Measurements from ENCODE around the gene GCK. TPM values are rescaled to one million over a fixed set of nuclear protein-coding genes. Genes with fewer than 3 reads are reported as not detected.

The GCK gene
- not detected for total RNA-seq

DNA sequence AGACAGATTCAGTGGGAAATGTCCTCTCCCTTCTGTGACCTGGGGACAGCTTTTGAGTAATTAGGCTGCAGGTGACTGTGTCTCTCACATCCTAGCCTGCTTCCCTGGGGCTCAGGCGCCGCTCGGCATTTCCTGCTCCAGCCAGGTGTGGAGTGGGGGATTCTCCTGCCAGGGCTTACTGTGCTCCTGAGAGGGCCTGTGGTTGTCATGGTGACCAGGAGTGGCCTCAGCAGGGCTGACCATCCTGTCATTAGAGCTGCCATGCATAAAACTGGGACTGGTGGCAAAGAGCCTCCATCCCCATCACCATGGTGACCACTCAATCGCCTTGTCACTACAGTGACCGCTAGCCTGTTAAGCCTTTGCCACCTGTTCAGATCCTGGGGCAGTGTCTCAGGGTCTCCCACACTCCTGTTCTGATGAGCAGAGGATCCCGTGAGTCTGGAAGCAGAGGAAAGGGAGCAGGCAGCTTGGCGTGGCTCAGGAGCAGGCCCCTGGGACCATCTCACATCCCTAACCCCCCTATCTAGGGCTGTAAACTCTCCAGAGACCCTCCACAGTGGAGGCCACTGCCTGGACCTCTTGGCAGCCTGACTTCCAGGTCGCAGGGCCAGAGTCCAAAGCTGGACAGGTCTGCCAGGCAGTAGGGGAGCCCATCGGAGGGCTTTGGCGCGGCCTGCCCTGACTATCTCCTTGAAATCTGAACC lies at the start of gene GCK:
GCK (minus strand) TSS at position 154 of the 707 bp plus-strand sequence. CDS start 486 bp downstream, outside the sequence.
- DNase-seq, result no peak

DNA sequence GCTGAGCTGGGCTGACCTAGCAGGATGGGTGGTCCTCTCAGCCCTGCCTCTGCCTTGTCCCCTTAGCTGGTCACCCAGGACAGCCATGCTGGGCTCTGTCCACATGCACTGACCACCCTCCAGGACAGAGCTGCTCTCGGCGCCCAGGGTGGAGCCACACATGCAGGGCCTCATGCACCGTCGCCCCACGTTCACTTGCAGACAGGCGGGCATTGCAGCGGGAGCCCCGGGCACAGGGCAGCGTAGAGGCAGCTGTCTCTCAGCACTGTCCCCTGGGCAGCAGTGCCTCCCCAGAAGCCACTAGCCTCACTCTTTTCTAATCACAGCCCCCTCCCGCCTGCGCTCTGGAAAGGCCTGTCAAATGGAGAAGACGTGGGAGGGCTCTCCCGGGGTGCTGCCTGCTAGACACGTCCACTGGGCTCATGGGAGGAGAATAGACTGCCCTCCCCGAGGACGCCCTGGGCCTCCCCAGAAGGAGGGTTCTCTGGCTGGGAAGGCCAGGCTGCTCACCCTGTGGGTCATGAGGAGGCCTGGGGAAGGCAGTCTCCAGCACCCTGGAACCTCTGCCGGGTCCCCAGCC lies 49.0 kb upstream of the GCK start:
- no peak for DNase-seq

DNA sequence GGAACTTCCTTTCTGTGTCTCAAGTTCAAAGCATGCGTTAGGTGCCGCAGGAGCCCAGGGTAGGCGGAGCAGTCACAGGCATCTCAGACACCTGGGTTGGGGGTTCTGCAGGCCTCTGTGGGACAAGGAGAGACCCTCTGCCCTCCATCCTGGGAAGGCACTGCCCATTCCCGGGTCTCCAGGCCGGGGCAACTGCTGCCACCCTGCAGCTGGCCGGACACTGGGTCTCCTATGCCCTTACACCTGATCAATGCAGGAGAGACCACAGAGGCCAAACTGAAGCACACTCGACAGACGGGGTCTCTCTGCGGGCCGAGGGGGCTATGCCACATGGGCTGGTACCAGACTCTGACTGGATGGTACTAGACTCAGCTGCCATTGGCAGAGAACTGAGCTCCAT lies 48.5 kb upstream of the GCK start:
- no peak for DNase-seq

DNA sequence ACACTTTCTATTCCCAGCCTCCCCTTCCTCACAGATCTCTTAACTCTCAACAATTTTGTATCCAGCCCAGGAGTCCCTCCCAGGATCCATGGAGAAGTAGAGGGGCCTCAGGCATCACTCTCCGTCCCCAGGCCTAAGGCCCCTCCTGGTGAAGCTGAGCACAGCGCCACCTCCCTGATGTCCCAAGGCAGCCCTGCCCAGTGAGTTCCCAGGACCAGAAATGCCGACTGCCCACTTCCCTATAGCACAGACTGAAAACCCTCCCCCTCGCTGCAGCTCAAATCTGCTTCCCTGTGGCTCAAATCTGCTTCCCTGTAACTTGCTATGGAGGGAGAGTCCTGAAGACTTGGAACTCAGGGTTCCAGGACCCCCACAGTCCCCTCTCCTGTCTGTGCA lies 47.1 kb upstream of the GCK start:
- no peak for DNase-seq

DNA sequence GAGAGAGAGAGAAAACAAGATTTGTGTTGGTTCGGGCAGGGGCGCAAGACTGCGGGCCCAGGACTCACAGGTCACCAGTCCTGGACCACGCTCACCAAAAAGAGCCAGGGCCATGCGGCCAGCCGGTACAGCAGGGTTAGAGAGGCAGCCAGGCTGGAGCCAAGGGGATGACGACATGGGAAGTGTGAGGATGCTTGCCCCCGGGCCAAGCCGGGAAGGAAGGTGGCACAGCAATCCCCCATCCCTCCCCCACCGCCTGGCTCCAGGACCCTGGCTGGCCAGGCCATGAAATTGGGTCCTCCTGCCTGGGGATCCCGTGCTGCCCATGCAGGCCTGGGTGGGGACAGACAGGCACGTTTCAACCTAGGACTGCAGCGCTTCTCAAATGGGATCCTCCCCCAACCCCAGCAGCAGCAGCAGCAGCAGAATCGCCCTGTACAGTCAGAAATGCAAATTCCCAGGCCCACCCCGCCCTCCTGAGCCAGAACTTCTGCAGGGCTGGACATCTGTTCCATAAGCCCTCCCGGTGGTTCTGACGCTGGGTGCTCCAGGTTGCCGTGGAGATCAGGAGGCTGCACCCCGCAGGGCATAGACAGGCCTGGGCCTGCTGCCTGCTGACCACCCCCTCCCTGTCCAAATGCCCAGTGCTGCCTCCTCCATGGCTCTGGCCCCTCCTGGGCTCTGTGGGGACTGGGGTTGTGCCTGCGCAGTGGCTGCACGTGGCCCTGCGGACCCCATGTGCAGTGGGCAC lies 46.5 kb upstream of the GCK start:
- no peak for DNase-seq

DNA sequence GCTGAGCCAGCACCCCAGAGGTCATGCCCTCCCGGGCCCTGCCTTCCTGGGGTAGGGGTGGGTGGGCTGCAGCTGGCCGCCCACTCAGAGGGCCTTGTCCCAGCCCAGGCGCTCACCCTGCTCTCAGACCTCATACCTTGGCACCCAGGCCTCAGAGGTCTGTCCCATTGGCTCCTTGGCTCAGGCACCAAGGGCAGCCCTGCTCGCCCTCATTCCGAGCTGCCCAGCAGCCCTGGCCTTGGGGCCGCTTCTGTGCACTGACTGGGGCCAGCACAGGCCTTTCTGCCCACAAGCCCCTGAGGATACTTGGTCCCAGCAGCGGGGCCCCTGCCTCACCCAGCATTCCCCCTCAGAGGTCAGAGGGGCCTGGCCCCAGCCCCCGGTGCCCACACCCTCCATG lies 45.8 kb upstream of the GCK start:
- DNase-seq, result no peak

DNA sequence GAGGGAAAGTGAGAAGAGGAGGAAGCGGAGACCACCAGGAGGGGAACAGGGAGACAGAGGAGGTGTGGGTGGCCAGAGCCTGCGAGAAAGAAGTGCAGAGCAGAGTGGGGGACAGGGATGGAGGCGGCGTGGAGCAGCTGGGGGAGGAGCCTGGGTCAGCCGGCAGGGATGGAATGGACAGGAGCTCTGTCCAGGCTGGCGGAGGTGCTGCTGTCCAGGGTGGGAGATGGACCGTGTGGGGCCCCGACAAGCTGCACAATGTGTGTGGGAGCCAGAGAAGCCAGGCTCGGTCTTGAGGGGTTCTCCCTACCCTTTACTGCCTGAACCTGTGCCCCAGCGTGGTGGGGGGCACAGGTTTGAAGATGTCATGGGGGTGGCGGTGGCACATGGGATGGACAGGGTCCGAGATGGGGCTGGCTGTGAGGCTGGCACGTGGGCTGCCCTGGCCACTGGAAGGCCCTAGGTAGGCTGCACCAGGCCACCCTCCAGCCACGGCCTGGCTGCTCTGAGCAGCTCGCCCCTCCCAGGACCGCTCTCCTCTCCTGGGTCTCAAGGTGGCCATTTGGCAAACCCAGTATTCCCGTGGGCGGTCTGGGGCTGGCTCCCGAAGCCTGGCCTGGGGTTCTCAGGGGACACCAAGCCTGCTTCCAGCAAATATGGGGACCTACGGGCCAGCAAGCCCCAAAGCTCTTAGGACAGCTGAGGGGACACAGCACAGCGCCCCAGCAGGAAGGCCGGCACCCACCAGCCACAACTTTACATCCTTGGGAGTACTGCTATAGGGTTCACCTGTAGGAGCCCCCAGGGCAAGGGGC lies 43.9 kb upstream of the GCK start:
- DNase-seq, result no peak

DNA sequence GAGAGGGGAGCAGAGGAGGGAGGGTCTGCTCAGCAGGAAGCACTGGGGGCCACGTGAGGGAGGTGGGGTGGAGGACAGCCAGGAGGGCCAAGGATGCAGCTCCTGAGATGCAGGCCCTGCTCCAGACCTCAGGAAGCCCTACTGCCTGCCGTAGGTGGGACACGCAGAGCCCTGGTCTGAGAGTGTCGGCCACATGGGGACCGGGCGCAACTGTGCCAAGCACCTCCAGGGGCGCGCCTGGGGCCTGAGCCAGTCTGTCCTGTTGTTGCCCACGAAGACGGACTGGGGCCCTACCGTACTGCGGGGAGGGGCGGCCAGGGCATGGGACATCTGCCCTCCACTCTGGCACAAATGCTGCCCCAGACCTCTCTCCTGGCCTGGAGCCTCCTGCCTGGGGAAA lies 43.2 kb upstream of the GCK start:
- DNase-seq, result no peak

DNA sequence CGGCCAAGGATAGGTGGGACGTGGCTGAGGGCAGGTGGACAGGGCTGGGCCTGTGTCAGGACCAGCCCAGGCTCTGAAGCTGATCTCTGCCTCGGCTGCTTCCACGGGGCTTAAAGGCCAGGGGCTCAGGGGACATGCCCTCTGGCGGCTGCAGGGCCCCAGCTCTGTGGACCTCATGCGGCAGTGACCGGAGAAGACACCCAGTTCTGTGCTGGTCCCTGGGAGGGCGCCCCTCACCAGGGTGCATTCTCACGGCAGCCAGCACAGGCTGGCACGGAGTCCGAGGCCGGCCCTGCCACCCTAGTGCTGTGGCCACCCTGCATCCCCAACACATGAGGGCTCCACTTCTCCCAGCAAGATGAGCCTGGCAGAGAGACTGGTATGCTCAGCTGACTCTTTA lies 41.8 kb upstream of the GCK start:
- DNase-seq, result no peak

DNA sequence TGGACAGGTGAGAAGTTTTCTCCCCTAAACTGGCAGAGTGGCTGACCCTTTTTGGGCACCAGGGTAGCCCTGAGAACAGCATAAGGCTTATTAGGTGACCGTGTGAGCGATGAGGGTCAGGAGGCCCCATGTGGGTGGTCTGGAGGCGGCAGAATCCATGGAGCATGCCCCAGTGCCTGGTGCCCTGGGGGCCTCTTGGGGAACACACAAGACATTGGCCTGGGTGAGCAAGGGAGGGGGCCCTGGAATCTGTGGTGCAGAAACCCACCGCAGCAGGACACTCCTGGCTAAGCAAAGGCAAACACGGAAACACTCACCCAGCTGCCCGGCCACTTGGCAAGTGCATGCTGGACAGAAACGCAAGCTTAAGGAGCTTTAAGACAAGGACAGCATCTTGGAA lies 41.0 kb upstream of the GCK start:
- no peak for DNase-seq

DNA sequence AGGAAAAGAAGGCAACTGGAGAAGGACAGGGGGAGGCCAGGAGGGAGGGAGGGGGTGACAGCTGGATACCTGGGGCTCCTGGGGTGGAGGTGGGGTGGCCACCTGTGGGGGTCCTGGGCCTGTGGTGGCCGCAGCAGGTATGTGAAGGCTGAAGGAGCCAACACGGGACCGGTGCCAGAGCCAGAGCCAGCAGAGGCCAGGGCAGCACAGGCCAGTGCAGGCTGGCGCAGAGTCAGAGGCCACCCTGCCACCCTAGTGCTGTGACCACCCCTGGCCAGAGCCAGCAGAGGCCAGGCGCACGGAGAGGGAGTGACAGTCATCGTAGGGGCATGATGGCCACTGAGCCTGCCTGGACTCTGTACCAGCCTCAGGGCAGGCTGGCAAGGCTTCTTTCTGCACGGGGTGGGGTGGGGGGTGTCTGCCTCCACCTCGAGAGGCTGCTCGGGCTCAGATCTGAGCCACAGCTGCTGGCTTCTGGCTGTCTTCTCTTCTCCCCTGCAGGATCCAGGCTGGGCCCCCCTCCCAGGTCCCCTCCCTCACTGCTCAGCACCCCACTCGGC lies 40.4 kb upstream of the GCK start:
- DNase-seq, result no peak

DNA sequence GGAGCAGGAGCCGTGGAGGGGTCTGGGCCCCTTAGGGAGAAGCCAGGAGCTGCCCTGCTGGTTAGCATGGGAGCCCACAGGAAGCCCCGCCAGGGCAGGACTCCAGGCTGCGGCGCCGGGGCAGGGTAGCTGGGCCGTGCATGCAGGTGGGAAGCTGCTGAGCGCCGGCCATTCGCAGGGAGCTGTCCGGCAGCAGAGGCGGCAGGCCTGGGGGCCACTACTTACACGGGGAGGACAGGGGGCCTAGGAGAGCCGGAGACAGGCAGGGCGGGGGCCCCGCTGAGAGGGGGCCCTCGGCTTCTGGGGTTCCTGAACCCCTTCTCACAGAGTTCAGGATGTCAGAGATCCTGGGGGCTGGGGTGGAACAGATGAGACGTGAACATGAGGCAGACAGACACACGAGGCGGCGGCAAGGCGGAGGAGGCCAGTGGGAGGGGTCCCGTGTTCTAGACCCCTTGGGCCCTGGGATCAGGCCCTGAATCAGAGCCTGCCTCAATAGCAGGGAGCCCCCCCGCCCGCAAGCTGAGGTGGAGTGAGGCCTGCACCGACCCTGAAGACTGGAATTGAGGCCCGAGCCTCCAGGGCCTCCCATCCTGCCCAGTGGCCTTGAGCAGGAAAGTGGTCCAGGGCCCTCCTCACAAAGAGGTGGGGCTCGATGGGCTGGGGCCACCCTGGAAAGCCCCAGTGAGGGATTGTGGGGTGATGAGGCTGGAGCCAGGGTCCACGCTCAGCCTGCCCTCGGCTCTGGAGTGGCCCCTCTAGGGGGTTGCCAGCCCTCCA lies 39.5 kb upstream of the GCK start:
- no peak for DNase-seq

DNA sequence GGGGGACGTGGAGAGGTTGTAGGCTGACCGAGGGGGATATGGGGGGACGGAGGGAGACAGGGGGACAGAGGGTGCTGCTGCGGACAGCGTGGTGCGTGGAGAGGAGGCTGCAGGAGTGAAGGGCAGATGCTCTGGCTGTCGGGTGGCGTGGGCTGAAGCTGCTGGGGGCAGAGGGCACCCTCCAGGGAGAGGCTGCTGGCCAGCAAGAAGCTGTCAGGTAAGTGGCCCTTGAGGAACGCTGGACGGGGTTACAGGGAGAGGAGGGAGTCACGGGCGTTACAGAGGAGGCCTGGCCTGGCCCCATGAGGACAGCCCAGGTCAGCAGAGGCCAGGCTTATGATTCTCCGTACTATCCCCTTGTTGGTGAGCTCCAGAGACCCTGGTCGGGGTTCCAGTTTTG lies 38.7 kb upstream of the GCK start:
- no peak for DNase-seq

DNA sequence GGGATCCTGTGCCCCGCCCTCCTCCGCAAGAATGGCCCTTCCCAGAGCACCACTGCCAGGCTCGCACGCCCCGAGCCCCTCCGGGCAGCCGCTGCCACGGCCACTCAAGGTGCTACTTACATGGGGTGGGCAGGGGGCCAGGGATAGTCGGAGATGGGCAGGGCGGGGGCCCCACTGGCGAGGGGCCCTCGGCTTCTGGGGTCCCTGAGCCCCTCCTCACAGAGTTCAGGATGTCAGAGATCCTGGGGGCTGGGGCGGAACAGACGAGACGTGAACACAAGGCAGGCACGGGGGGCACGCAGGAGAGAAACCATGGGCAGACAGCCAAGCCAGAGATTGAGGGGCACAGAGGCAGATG lies 37.1 kb upstream of the GCK start:
- no peak for DNase-seq

DNA sequence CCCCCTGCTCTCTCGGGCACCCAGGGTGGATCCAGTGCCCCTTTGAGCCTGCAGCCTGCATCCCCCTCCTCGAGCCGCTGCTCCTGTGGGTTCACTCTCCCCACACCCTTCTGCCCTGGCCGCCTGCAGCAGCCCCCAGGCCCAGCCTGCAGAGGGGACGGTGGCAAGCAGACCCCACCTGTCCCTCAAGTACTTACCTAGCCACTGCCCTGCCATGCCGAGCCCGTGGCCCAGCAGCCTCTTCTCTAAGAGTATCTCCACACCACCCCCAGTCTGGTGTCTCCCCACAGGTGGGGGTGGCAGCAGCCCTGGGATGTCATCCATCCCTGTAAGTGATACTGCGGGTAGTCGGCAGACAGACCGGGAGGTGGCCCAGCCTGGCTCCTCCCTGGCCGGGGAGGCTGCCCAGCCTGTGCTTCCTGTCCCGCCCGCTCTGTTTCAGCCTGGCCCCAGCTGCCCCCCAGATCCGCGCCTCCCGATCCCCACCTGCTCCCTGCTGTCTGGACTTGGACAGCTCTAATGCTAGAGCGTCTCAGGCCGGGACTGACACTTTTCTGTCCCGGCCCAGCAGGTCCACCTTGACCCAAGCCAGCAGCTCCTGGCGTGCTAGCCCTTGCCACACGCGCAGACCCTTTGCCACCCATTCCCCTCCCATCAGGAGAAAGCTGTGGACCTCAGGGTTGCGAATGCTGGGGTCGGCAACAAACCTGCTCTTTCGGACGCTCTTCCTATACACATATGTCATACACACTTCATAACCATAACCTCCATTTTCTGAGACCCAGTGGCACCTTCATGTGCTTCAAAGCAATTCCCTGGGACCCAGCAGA lies 36.5 kb upstream of the GCK start:
- no peak for DNase-seq

DNA sequence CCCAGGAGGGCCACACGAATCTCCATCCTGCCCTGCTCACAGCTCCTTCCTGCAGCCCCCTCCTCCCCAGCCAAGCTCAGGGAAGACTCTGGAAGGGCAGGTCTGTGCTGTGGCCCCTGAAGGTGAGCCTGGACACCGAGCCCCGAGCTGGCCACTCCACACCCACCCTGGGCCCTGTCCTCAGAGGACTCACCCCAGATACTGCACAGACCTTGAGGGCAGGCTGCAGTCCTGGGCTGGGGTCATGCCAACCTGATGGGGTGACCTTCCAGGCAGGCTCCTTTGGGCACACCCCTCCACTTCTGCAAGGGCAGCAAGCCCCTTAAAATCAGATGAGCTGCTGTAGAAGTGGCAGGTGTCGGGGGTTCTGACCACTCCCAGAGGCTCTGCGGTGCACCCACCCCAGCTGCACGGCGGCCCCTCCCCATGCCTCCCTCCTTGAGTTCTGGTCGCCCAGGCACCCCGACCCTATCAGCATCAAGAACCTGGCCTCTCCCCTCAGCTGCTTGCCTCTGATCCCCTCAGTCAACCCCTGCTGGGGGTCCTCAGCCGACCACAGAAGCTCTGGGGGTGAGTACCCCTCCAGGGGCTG lies 35.8 kb upstream of the GCK start:
- no peak for DNase-seq

DNA sequence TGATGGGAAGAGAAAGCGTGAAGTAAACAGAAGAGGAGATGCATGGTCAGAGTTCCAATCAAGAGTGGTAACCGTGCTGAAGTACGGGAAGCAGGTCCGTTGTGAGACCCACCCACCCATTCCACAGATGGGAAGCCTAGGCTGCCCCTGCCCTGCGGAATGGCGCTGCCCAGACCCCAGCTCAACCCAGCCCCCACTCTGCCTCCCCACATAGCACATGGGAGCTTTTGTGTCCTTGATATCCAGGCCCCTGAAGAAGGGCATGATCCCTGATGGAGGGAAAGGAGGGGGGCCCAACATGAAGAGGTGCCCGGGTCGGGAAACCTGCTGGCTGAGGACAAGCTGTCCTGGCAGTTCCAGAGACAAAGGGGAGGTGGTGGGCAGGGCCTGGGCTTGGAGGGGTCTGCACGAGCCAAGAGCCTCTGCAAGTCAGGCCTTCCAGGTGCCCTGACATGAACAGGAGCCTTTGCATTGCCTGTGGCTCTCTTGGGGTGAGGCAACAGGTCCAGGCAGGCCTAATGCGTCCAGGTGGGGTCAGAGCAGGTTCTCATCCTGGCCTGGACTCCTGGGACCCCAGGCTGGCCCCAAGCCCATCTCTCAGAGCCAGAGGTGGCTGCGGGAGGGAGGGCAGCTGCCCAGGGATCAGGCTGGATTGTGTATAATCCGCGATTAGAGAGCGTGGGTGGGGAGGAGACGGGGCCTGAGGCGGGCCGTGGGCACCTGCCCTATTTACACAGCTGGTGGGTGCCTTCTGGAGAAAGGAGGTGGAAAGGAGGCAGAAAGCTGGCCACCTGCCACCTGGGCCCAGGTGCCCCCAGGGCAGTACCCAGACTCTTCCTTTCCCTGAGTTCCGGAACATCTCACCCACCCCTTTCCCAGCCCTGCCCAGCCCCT lies 35.1 kb upstream of the GCK start:
- DNase-seq, result no peak

DNA sequence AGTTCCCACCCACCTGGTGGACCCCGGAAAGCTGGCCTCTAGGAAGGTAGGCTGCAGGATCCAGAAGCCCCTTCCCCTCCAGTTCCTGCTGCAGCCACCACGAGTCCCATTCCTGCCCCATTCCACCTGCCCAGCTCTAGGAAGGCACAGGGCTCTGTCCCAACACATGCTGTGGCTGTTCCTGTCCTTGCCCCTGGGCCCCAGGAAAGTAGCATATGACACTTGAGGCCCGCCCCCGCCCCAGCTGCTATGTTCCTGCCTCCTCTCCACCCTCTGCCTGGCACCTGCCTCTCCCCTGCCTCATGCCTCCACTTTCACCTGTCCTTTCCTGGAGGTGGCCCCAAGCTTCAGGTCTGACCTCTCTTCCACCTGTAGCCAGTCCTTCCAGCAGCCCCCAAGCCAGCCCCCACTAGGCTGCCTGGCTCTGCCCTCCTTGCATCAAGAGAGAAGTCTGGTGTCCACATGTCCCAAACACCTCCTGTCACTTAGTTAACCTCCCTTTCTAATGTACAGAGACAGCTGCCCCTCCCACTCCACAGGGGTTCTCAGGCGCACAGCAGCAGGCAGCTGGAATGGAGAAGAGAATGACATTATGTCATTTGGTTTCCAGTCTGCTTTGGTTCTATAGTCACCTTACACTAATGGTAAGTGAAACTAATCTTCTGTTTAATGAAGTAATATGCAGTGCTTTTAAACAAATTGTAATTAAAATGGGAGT lies 34.3 kb upstream of the GCK start:
- no peak for DNase-seq

DNA sequence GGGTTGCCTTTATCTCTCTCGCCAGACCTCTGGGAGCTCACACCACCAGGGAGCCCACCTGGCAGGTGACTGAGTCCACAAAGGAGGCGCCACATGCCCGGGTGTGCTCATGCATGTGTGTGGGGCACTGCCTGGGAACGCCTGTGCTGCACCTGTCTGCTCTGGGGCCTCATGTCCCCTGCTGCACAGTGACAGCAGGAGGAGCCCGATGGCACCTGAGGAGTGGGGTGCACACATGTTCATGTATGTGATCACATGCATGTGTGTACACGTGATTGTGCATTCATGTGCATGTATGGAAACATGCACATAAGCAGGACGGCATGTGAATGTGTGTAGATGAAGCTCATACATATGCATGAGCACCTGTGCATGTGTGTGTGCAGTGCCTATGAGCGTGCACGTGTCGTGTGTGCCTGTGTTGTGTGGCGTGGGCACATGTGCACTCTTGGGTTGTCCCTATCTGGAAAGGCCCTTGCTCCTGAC lies 33.6 kb upstream of the GCK start:
- DNase-seq, result no peak
